ENCODE results near the gene WDR33.

DNA sequence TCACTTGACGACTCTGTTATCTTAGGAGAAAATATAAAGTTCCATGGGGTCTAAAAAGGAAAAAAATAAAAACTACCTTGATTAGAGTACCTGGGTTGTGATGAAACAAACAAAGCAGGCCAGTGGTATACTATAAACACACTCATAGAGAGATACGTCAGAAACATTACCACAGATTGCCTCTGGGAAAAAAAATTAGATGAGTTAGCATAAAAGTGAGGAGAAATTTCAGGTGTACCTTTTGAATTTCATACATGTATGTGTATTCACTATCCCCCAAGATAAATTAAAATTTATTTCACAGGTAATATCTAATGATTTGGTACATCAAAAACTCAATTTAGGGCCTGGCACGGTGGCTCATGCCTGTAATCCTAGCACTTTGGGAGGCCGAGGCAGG, 18.2 kb downstream of the WDR33 start:
- TF ChIP-seq EZH2phosphoT487 (IDR thresholded peaks at IDR 0.05; ENCODE audit: low read length): no peak
- TF ChIP-seq EZH2 (optimal IDR thresholded peaks at IDR 0.05; ENCODE audit: low read depth, low read length): no peak
- TF ChIP-seq, protein P1, sequence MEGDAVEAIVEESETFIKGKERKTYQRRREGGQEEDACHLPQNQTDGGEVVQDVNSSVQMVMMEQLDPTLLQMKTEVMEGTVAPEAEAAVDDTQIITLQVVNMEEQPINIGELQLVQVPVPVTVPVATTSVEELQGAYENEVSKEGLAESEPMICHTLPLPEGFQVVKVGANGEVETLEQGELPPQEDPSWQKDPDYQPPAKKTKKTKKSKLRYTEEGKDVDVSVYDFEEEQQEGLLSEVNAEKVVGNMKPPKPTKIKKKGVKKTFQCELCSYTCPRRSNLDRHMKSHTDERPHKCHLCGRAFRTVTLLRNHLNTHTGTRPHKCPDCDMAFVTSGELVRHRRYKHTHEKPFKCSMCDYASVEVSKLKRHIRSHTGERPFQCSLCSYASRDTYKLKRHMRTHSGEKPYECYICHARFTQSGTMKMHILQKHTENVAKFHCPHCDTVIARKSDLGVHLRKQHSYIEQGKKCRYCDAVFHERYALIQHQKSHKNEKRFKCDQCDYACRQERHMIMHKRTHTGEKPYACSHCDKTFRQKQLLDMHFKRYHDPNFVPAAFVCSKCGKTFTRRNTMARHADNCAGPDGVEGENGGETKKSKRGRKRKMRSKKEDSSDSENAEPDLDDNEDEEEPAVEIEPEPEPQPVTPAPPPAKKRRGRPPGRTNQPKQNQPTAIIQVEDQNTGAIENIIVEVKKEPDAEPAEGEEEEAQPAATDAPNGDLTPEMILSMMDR (IDR thresholded peaks at IDR 0.05; ENCODE audit: low read length): no peak
